ENCODE results near the gene KCNK3. TPM values are rescaled to one million over a fixed set of nuclear protein-coding genes. Genes with fewer than 3 reads are reported as not detected.

KCNK3 gene
- total RNA-seq, 1 experiment from 2014 or later: 0.05 TPM

Other genes starting within 250 kb of the KCNK3 start
- 2.1 TPM in 1 of 2 replicates, not detected in the other for gene OTOF, start 214.6 kb upstream of the KCNK3 start, total RNA-seq (2014; rRNA removed; shearing (Covaris generic))
- not detected in 2 replicates for gene CIB4, start 51.4 kb upstream of the KCNK3 start, total RNA-seq (2014; rRNA removed; shearing (Covaris generic))
- gene SLC35F6, start 71.6 kb downstream of the KCNK3 start, total RNA-seq (2014; rRNA removed; shearing (Covaris generic)): 35.9 and 38.9 TPM in 2 replicates
- 35.8 and 44.3 TPM in 2 replicates for gene CENPA, start 93.3 kb downstream of the KCNK3 start, total RNA-seq (2014; rRNA removed; shearing (Covaris generic))
- 8.4 and 9.1 TPM in 2 replicates for gene DPYSL5, start 155.4 kb downstream of the KCNK3 start, total RNA-seq (2014; rRNA removed; shearing (Covaris generic))

All from A172 (cell line).